Ovary (tissue), 3 donors: ENCODE results near the gene UBR3.

Experiments used
- CTCF ChIP-seq, 3 donors: fragments of 450-650 bp in 2 of 3; fragments of 200-600 bp in 1 of 3; IDR thresholded peaks; one replicate each; pipeline versions ENCODE4 v1.5.1 to v1.8.0; 2016 to 2022; ENCODE audit warnings: antibody characterized with exemption in 3 of 3, mild to moderate bottlenecking in 1 of 3
- EP300 ChIP-seq: sonication (generic); formaldehyde crosslinking; IDR thresholded peaks from one replicate; pipeline ENCODE4 v1.6.1; 2017; ENCODE audit warnings: antibody characterized with exemption
- donor health status: DM: no; HTN: no; CAD: no.

- TF ChIP-seq CTCF (IDR thresholded peaks at IDR 0.05), result no peak
- TF ChIP-seq EP300, result no peak
Observed at GRCh38 chr2:170017860-170018532, 190.7 kb downstream of the UBR3 start.
